Measurements from ENCODE around the gene MIGA1. TPM values are rescaled to one million over a fixed set of nuclear protein-coding genes. Genes with fewer than 3 reads are reported as not detected.

MIGA1 gene
- total and polyA plus RNA-seq, 7 donors, result 1.2 to 22.2 (median 18.8) TPM

DNA sequence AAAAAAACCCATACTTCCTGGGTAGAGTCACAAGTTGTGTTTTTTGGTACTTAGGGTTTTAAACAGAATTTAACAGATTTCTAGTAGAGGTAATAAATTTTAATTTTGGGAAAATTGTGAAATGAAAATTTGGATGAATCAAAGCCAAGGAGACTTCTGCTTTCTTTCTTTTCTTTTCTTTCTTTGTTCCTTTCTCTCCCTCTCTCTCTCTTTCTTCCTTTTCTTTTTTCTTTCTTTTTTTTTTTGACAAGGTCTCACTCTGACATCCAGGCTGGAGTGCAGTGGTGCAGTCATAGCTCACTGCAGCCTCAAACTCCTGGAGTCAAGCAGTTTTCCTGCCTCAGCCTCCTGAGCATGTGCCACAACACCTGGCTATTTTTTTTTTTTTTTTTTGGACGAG lies 62.1 kb downstream of the MIGA1 start:
- Histone ChIP-seq H3K4me3 (no peak overlapping the region), H3K27me3 (no peaks in the 10 kb centered on the region), H3K9me3 (no peaks in the 10 kb centered on the region), H3K36me3 (peaks cover 0 to 9% (median 0%) of the 10 kb centered on the region in 4 donors), H3K4me1 (peaks cover 0 to 42% (median 23%) of the 10 kb centered on the region in 4 donors), H3K27ac (peak overlapping the region in 3 of 4 donors; percentile 5 to 66 (median 12))
- 42 to 71% methylated on average over 1 of the region's 1 CpG for WGBS, 2 donors
- TF ChIP-seq POLR2A (IDR thresholded peaks at IDR 0.05) (no peak), POLR2AphosphoS5 (IDR thresholded peaks at IDR 0.05) (no peak), CTCF (IDR thresholded peaks at IDR 0.05) (no peak), EP300 (IDR thresholded peaks at IDR 0.05) (no peak)
- intact Hi-C loops (cut with DNase I), result no loop called here
- no peak for DNase-seq

- H3K27me3 ChIP-seq, result no peaks in the 10 kb centered on the region
- 50 to 88% methylated on average over 1 of the region's 1 CpG for WGBS, 2 donors
- intact Hi-C loops (cut with DNase I), result no loop called here
- no peak overlapping the region for H3K27ac ChIP-seq
- peaks cover 0 to 9% (median 0%) of the 10 kb centered on the region in 4 donors for H3K36me3 ChIP-seq
- peaks cover 0 to 13% (median 4%) of the 10 kb centered on the region in 4 donors for H3K4me1 ChIP-seq
- no peaks in the 10 kb centered on the region for H3K9me3 ChIP-seq
- no peak for DNase-seq
- no peak overlapping the region for H3K4me3 ChIP-seq
- no peak for TF ChIP-seq POLR2AphosphoS5 (IDR thresholded peaks at IDR 0.05)
- TF ChIP-seq CTCF (IDR thresholded peaks at IDR 0.05), result no peak
- no peak for TF ChIP-seq EP300 (IDR thresholded peaks at IDR 0.05)
- no peak for TF ChIP-seq POLR2A (IDR thresholded peaks at IDR 0.05)
Measured at GRCh38 chr1:77845951-77846350, 66.5 kb downstream of the MIGA1 start.

- Histone ChIP-seq H3K27me3 (no peaks in the 10 kb centered on the region), H3K27ac (no peak overlapping the region), H3K36me3 (peaks cover 0 to 9% (median 0%) of the 10 kb centered on the region in 4 donors), H3K9me3 (no peaks in the 10 kb centered on the region), H3K4me3 (no peak overlapping the region), H3K4me1 (peaks cover 0 to 13% (median 4%) of the 10 kb centered on the region in 4 donors)
- WGBS, 2 donors, result 86 to 87% methylated on average over 3 of the region's 3 CpGs
- no peak for TF ChIP-seq EP300 (IDR thresholded peaks at IDR 0.05)
- TF ChIP-seq CTCF (IDR thresholded peaks at IDR 0.05), result no peak
- no peak for TF ChIP-seq POLR2A (IDR thresholded peaks at IDR 0.05)
- no peak for TF ChIP-seq POLR2AphosphoS5 (IDR thresholded peaks at IDR 0.05)
- intact Hi-C loops (cut with DNase I), result no loop called here
- no peak for DNase-seq
Measured at GRCh38 chr1:77846966-77847365, 67.5 kb downstream of the MIGA1 start.

DNA sequence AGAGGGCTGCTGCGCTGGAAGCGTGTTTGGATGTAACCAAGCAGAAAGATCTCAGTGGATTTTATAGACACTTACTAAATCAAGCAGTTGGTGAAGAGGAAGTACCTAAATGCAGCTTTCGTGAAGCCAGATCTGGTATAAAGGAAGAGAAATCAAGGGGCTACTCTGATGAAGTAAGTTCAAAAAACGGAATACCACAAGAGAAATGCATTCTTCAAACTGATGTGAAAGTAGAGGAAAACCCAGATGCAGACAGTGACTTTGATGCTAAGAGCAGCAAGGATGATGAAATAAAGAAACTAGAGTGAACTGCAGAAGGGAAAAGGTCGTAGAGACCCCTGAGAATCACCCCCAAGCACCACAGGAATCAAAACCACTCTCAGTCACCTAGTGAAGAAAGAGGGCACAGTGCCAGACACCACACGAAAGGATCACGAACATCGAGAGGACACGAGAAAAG lies 68.2 kb downstream of the MIGA1 start:
- TF ChIP-seq CTCF (IDR thresholded peaks at IDR 0.05) (no peak), POLR2AphosphoS5 (IDR thresholded peaks at IDR 0.05) (no peak), EP300 (IDR thresholded peaks at IDR 0.05) (no peak), POLR2A (IDR thresholded peaks at IDR 0.05) (no peak)
- intact Hi-C loops (cut with DNase I), result no loop called here
- peaks cover 0 to 13% (median 4%) of the 10 kb centered on the region in 4 donors for H3K4me1 ChIP-seq
- no peaks in the 10 kb centered on the region for H3K27me3 ChIP-seq
- H3K36me3 ChIP-seq, result peaks cover 0 to 9% (median 0%) of the 10 kb centered on the region in 4 donors
- WGBS, 2 donors, result 71 to 81% methylated on average over 9 of the region's 9 CpGs
- H3K4me3 ChIP-seq, result no peak overlapping the region
- DNase-seq, result no peak
- no peaks in the 10 kb centered on the region for H3K9me3 ChIP-seq
- no peak overlapping the region for H3K27ac ChIP-seq

DNA sequence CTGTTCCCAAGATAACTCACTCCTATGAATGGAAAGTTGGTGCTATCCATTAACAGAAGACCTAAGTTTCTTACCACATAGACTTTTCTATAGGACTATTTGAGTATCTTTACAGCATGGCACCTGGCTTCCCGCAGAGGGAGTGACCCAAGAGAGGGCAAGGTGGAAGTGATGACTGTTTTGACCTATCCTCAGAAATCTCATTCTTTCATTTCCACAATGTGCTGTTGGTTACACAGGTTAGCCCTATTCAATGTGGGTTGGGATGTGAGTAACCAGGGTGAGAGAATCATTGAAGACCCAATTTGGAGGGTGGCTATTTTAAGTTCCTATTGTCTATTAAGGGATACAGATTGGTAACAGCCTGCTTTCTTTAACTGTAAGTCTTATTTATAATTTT lies 70.6 kb downstream of the MIGA1 start:
- 95 to 98% methylated on average over 1 of the region's 1 CpG for WGBS, 2 donors
- intact Hi-C loops (cut with DNase I), result no loop called here
- TF ChIP-seq EP300 (IDR thresholded peaks at IDR 0.05), result no peak
- no peak for TF ChIP-seq POLR2A (IDR thresholded peaks at IDR 0.05)
- no peak for TF ChIP-seq CTCF (IDR thresholded peaks at IDR 0.05)
- no peak for TF ChIP-seq POLR2AphosphoS5 (IDR thresholded peaks at IDR 0.05)
- Histone ChIP-seq H3K9me3 (peaks cover 0 to 3% (median 0%) of the 10 kb centered on the region in 4 donors), H3K4me3 (no peak overlapping the region), H3K27me3 (no peaks in the 10 kb centered on the region), H3K36me3 (no peaks in the 10 kb centered on the region), H3K27ac (no peak overlapping the region), H3K4me1 (peaks cover 0 to 12% (median 4%) of the 10 kb centered on the region in 4 donors)
- no peak for DNase-seq

All from sigmoid colon (tissue), 7 donors.